WERI-Rb-1 (cell line): ENCODE data around the gene RYR3.

Experiments
- DNase-seq: peaks from one replicate; pipeline ENCODE4 v3.0.0-alpha.2; 2020
- H3K27ac ChIP-seq: fragments of 250-450 bp; sonication (Bioruptor Pico); 2 replicates; pipeline ENCODE4 v1.5.1; 2020; ENCODE audit warnings: mild to moderate bottlenecking, moderate library complexity
- H3K27me3 ChIP-seq: fragments of 250-450 bp; sonication (Bioruptor Pico); 2 replicates; pipeline ENCODE4 v1.5.1; 2021; ENCODE audit warnings: mild to moderate bottlenecking, low read depth, moderate library complexity; ENCODE audit not compliant: insufficient read depth, severe bottlenecking
- H3K36me3 ChIP-seq: fragments of 250-450 bp; sonication (Bioruptor Pico); 2 replicates; pipeline ENCODE4 v1.5.1; 2020; ENCODE audit warnings: mild to moderate bottlenecking, moderate library complexity
- H3K4me3 ChIP-seq: 2 replicates; pipeline ENCODE4 v1.5.1; 2011; ENCODE audit warnings: low read depth, mild to moderate bottlenecking, control low read depth, low read length
- H3K9me3 ChIP-seq: fragments of 250-450 bp; sonication (Bioruptor Pico); 2 replicates; pipeline ENCODE4 v1.5.1; 2021; ENCODE audit warnings: mild to moderate bottlenecking, moderate library complexity; ENCODE audit not compliant: severe bottlenecking
- TF ChIP-seq, protein P1 (sequence below): IDR thresholded peaks from 2 replicates; pipeline ENCODE4 v1.5.1; 2011; ENCODE audit warnings: low read depth, mild to moderate bottlenecking, control low read depth, inconsistent platforms, low read length

RYR3 gene

DNA sequence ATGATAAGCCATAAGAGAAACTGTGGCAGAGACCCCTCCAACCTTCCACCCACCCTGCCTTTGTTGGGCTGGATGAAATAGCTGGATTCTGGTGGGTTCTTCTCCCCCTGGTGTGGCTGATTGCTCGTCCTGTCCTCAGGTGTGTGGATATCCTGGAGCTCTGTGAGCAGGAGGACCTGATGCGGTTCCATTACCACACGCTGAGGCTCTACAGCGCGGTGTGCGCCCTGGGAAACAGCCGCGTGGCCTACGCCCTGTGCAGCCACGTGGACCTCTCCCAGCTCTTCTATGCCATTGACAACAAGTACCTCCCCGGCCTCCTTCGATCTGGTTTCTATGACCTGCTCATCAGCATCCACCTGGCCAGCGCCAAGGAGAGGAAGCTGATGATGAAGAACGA, 351.2 kb downstream of the RYR3 start:
- Histone ChIP-seq H3K9me3 (no peaks in the 10 kb centered on the region), H3K27me3 (no peaks in the 10 kb centered on the region), H3K4me3 (no peak overlapping the region), H3K36me3 (no peaks in the 10 kb centered on the region), H3K27ac (no peak overlapping the region)
- DNase-seq, result no peak
- TF ChIP-seq, protein P1, sequence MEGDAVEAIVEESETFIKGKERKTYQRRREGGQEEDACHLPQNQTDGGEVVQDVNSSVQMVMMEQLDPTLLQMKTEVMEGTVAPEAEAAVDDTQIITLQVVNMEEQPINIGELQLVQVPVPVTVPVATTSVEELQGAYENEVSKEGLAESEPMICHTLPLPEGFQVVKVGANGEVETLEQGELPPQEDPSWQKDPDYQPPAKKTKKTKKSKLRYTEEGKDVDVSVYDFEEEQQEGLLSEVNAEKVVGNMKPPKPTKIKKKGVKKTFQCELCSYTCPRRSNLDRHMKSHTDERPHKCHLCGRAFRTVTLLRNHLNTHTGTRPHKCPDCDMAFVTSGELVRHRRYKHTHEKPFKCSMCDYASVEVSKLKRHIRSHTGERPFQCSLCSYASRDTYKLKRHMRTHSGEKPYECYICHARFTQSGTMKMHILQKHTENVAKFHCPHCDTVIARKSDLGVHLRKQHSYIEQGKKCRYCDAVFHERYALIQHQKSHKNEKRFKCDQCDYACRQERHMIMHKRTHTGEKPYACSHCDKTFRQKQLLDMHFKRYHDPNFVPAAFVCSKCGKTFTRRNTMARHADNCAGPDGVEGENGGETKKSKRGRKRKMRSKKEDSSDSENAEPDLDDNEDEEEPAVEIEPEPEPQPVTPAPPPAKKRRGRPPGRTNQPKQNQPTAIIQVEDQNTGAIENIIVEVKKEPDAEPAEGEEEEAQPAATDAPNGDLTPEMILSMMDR, result no peak

DNA sequence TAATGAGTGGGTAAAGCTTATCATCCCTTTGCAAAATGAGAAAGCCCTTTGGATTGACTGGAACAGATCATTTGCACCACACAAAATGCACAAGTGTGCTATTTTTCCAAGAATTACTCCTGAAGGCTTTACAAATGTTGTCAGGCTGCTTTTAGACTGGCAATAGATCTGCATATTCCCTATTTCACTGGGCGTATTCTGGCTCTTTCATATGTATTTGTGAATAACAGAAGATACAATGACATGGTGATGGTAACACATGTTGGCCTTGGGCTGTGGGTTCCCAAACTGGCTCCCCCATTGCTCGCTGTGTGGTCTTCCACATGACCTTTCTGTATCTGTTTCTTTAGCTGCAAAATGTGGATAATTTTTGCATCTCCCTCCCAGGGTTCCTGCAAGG, 354.2 kb downstream of the RYR3 start:
- Histone ChIP-seq H3K36me3 (no peaks in the 10 kb centered on the region), H3K4me3 (no peak overlapping the region), H3K27ac (no peak overlapping the region), H3K9me3 (no peaks in the 10 kb centered on the region), H3K27me3 (no peaks in the 10 kb centered on the region)
- no peak for DNase-seq
- TF ChIP-seq, protein P1, result no peak

DNA sequence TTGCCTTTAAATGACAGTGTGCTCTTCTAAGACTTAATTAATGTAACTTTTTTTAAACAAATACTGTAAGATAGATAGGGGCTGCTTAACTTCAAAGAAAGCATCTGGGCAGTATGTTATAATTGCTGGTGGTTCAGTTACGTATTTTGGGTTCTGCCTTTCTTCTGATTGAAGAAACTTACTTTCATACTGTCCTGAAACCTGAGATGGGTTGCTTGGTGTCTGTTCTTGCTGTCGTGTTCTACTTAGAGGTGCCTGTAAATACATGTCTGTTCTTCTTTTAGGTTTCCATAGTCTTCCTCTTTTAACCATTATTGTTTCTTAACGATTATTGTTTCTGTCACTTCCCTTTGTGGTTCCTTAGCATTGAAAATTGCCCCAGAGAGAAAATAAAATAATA, 359.8 kb downstream of the RYR3 start:
- H3K27ac ChIP-seq, result no peak overlapping the region
- DNase-seq, result no peak
- no peaks in the 10 kb centered on the region for H3K27me3 ChIP-seq
- H3K36me3 ChIP-seq, result no peaks in the 10 kb centered on the region
- H3K9me3 ChIP-seq, result no peaks in the 10 kb centered on the region
- H3K4me3 ChIP-seq, result no peak overlapping the region
- TF ChIP-seq, protein P1, result no peak

GRCh38 chr15:33671456-33671855, 360.7 kb downstream of the RYR3 start:
- H3K36me3 ChIP-seq, result no peaks in the 10 kb centered on the region
- H3K9me3 ChIP-seq, result no peaks in the 10 kb centered on the region
- no peak for DNase-seq
- no peak overlapping the region for H3K4me3 ChIP-seq
- no peak overlapping the region for H3K27ac ChIP-seq
- TF ChIP-seq, protein P1, result no peak
- no peaks in the 10 kb centered on the region for H3K27me3 ChIP-seq

DNA sequence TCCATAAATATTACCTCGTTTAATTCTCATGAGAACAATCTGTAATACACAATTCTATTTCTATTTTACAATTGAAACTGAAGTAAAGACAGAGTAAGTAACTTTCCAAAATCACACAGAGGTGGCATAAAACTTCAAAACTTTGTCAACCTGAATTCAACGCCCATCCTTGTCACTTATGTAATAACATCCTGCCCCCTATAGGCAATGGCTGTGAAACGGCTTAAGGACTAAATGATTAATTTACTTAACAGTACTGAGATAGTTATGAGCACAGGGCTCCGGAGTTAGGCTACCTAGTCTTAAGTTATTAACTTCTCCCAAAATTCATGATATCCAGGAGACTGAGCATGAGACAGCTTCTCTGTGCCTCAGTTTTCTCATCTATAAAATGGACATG, 364.5 kb downstream of the RYR3 start:
- peak; percentile 24 for DNase-seq
- no peaks in the 10 kb centered on the region for H3K27me3 ChIP-seq
- H3K27ac ChIP-seq, result no peak overlapping the region
- no peaks in the 10 kb centered on the region for H3K36me3 ChIP-seq
- TF ChIP-seq, protein P1, result peak; percentile 40; the same call in 1 of the 2 replicates
- no peaks in the 10 kb centered on the region for H3K9me3 ChIP-seq
- no peak overlapping the region for H3K4me3 ChIP-seq

- TF ChIP-seq, protein P1, result no peak
- Histone ChIP-seq H3K36me3 (no peaks in the 10 kb centered on the region), H3K9me3 (no peaks in the 10 kb centered on the region), H3K27me3 (no peaks in the 10 kb centered on the region), H3K4me3 (no peak overlapping the region), H3K27ac (no peak overlapping the region)
- no peak for DNase-seq
These were observed 366.6 kb downstream of the RYR3 start for GRCh38 chr15:33677238-33677830.
